ENCODE data around the gene TMEM140. TPM values are rescaled to one million over a fixed set of nuclear protein-coding genes. Genes with fewer than 3 reads are reported as not detected.
"Not testable (repeated sequence)": the region's sequence is repeated elsewhere in the genome, so short reads cannot be mapped to it uniquely, and the experiment has no call there.

Gene TMEM140
- total RNA-seq, 1 donor from 2014 or later = not detected

DNA sequence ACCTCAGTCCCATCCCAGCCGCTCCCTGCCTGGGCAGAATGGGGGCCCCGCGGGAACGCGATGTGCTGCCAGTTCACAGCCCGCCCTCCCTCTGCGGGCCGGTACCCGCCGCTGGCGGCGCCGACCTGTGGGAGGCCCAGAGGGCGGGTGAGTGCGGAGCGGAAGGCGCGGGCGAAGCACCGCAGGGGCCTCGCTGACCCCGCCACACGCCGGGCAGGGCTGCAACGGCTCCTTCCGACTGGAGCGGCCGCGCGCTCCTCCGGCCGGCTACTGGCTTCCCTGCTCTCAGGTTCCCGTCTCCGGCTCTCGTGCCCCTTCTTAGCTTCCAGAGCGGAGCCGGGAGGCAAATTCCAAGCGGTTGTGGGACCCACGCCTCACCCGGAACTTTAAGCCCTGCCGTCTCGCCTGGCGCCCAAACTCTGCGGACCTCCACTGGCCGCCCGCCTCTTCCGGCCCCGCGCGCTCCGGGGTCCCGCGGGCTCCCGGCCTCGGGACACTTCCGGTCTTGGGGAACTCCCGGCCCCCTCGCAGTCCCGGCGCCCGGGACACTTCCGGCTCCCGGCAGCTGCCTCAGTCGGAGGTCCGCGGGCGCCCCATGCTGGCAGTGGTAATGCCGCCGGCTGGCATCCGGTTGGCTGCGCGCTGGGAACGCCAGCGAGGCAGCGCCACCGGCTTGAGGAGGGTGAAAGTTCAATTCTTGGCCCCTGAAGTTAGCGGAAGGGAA is 22.6 kb downstream of the TMEM140 start, which contains the start of gene CYREN:
CYREN (minus strand) TSS at position 434 of the 724 bp plus-strand sequence. CDS start 1,785 bp downstream, outside the sequence.
- Mint-ChIP-seq H3K4me3 (ENCODE audit: unreplicated experiment) (peak within 1 kb of the TSS; percentile 91), H3K27ac (ENCODE audit: unreplicated experiment) (peak within 1 kb of the TSS; percentile 97), H3K27me3 (ENCODE audit: low read depth) (no peaks in the 10 kb centered on the region), H3K4me1 (ENCODE audit: low read depth) (peaks cover 41% of the 10 kb centered on the region), H3K9me3 (ENCODE audit: low read depth) (no peaks in the 10 kb centered on the region), H3K36me3 (ENCODE audit: low read depth) (peaks cover 11% of the 10 kb centered on the region)
- TF ChIP-seq CTCF (IDR thresholded peaks at IDR 0.05) = peak; percentile 87
- no peak for DNase-seq (ENCODE audit: low spot score)

- H3K36me3 Mint-ChIP-seq (ENCODE audit: low read depth); DNase-seq (ENCODE audit: low spot score); H3K9me3 Mint-ChIP-seq (ENCODE audit: low read depth); H3K27me3 Mint-ChIP-seq (ENCODE audit: low read depth): not testable (repeated sequence)
- H3K4me3 Mint-ChIP-seq (ENCODE audit: unreplicated experiment) = peak overlapping the region; percentile 91
- H3K4me1 Mint-ChIP-seq (ENCODE audit: low read depth) = peaks cover 41% of the 10 kb centered on the region
- TF ChIP-seq CTCF (IDR thresholded peaks at IDR 0.05) = peak; percentile 41
- peak overlapping the region; percentile 97 for H3K27ac Mint-ChIP-seq (ENCODE audit: unreplicated experiment)
Measured at GRCh38 chr7:135170998-135171481, 23.2 kb downstream of the TMEM140 start.

DNA sequence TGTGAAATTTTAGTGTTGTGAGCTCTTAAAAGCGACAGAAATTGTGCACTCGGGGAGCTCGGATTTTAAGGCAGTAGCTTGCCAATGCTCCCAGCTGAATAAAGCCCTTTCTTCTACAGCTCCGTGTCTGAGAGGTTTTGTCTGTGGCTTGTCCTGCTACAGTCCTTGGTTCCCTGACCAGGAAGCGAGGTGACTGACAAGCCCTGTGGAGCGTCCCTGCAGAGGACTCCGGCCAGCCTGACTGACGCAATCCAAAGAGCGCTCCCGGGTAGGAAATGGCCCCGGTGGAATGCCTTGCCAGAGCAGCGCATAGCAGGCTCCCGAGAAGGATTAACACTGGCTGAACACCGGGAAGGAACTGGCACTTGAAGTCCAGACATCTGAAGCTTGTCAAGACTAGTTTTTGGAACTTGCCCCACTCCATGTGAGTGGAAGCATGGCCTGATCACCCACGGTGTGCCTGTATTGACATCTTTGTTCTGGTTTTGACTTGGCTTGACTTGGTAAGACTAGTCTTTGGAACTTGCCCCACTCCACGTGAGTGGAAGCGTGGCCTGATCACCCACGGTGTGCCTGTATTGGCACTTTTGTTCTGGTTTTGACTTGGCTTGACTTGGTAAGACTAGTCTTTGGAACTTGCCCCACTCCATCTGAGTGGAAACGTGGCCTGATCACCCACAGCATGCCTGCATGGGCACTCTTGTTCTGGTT is 23.9 kb downstream of the TMEM140 start:
- Mint-ChIP-seq H3K4me3 (ENCODE audit: unreplicated experiment) (peak overlapping the region; percentile 91), H3K27ac (ENCODE audit: unreplicated experiment) (peak overlapping the region; percentile 97), H3K4me1 (ENCODE audit: low read depth) (peaks cover 41% of the 10 kb centered on the region)
- not testable (repeated sequence) for DNase-seq (ENCODE audit: low spot score); H3K9me3 Mint-ChIP-seq (ENCODE audit: low read depth); H3K27me3 Mint-ChIP-seq (ENCODE audit: low read depth); H3K36me3 Mint-ChIP-seq (ENCODE audit: low read depth)

GRCh38 chr7:135173916-135174315 is 26.0 kb downstream of the TMEM140 start:
- H3K27ac Mint-ChIP-seq (ENCODE audit: unreplicated experiment); H3K27me3 Mint-ChIP-seq (ENCODE audit: low read depth); H3K9me3 Mint-ChIP-seq (ENCODE audit: low read depth); H3K36me3 Mint-ChIP-seq (ENCODE audit: low read depth); H3K4me3 Mint-ChIP-seq (ENCODE audit: unreplicated experiment); DNase-seq (ENCODE audit: low spot score): not testable (repeated sequence)
- H3K4me1 Mint-ChIP-seq (ENCODE audit: low read depth) = peaks cover 25% of the 10 kb centered on the region

DNA sequence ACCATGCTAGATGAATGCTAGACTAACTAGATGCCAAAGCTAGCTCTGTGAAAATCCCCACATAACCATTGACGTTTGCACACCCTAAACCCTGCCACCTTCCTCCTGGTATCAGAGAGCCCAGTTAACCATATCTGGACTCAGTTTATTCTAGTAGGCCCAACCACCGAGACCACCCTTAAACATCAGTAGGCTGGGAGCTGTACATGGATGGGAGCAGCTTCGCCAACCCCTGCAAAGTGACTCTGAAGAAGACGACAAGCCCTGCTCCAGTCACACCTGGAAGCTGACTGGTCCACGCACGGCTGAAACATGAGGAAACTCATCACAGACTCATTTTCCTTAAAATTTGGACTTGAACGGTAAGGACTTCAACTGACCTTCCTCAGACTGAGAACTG is 27.1 kb downstream of the TMEM140 start:
- H3K9me3 Mint-ChIP-seq (ENCODE audit: low read depth) = no peaks in the 10 kb centered on the region
- peaks cover 1% of the 10 kb centered on the region for H3K36me3 Mint-ChIP-seq (ENCODE audit: low read depth)
- H3K27me3 Mint-ChIP-seq (ENCODE audit: low read depth) = no peaks in the 10 kb centered on the region
- no peak overlapping the region for H3K4me3 Mint-ChIP-seq (ENCODE audit: unreplicated experiment)
- H3K4me1 Mint-ChIP-seq (ENCODE audit: low read depth) = peaks cover 15% of the 10 kb centered on the region
- TF ChIP-seq CTCF (IDR thresholded peaks at IDR 0.05) = no peak
- no peak overlapping the region for H3K27ac Mint-ChIP-seq (ENCODE audit: unreplicated experiment)
- no peak for DNase-seq (ENCODE audit: low spot score)

DNA sequence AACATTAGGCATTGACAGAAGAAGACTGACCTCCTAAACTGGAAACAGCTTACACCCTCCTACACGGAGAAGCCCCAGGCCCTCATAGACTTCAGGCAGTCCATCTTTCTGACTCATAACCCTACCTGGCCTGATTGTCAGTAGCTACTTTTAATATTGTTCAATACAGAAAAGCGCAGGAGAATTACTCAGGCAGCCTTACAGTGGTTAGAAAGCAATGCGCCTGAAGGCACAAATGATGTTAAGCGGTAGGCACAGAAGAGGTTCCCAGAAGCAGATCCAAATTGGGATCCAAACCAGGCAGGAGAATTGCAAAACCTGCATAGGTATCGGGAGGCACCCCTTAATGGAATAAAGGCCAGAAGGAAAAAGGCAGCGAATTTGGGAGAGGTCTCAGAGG is 28.1 kb downstream of the TMEM140 start:
- peaks cover 4% of the 10 kb centered on the region for H3K36me3 Mint-ChIP-seq (ENCODE audit: low read depth)
- no peak for DNase-seq (ENCODE audit: low spot score)
- H3K27ac Mint-ChIP-seq (ENCODE audit: unreplicated experiment) = no peak overlapping the region
- H3K9me3 Mint-ChIP-seq (ENCODE audit: low read depth) = peaks cover 8% of the 10 kb centered on the region
- TF ChIP-seq CTCF (IDR thresholded peaks at IDR 0.05) = no peak
- peaks cover 11% of the 10 kb centered on the region for H3K4me1 Mint-ChIP-seq (ENCODE audit: low read depth)
- H3K27me3 Mint-ChIP-seq (ENCODE audit: low read depth) = no peaks in the 10 kb centered on the region
- H3K4me3 Mint-ChIP-seq (ENCODE audit: unreplicated experiment) = no peak overlapping the region

All from chondrocyte (in vitro differentiated cells).